NCI-H446 (cell line): ENCODE measurements around the gene AKAP6.

Experiments used
- DNase-seq, 2 experiments: peaks; one replicate each; lab custom pipeline; 2025; lab: John Stamatoyannopoulos, UW

Gene AKAP6

GRCh38 chr14:32491416-32492016 is 162.4 kb downstream of the AKAP6 start:
- DNase-seq, result no peak

- no peak for DNase-seq
These were observed 163.4 kb downstream of the AKAP6 start for GRCh38 chr14:32492457-32492856.

DNA sequence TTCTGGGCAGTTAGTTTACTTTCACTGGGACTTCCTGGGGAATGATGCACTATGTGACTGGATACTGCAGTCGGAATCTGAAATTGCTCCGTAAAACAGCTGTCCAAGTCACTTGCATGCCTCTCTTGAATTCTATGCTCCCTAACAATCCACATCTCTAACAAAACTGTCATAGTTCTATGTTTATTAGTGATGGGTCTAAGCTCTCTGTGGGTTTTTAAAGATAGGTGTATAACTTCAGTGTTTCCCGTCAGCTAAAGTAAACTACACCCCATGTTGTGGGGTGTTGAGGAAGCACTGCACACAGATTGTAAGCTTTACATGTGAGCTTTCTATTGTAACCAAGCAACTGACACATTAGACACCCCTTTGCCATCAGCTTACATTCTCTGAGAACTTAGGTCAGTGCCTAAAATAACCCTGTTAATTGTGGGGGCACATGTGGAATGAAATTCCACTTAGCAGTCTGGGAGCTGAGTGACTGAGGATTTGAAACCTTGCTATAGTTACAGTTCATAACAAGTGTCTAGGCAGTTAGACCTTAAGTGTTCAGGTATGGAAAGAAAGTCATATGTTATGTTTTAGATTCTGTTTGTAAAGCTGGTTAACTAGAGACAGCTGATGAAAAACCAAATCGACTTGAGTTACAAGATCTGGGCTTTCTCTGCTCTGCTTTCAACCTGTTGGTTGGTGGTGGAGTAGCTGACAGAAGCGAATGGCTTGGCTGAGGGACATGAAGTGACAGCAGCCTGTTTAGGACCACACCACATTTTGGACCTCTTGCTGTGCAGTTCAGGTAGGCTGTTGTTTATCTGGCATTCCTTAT is 165.7 kb downstream of the AKAP6 start:
- DNase-seq, result no peak

- no peak for DNase-seq
These were observed 166.3 kb downstream of the AKAP6 start for GRCh38 chr14:32495435-32495734.

GRCh38 chr14:32497248-32497647 is 168.2 kb downstream of the AKAP6 start:
- no peak for DNase-seq

DNA sequence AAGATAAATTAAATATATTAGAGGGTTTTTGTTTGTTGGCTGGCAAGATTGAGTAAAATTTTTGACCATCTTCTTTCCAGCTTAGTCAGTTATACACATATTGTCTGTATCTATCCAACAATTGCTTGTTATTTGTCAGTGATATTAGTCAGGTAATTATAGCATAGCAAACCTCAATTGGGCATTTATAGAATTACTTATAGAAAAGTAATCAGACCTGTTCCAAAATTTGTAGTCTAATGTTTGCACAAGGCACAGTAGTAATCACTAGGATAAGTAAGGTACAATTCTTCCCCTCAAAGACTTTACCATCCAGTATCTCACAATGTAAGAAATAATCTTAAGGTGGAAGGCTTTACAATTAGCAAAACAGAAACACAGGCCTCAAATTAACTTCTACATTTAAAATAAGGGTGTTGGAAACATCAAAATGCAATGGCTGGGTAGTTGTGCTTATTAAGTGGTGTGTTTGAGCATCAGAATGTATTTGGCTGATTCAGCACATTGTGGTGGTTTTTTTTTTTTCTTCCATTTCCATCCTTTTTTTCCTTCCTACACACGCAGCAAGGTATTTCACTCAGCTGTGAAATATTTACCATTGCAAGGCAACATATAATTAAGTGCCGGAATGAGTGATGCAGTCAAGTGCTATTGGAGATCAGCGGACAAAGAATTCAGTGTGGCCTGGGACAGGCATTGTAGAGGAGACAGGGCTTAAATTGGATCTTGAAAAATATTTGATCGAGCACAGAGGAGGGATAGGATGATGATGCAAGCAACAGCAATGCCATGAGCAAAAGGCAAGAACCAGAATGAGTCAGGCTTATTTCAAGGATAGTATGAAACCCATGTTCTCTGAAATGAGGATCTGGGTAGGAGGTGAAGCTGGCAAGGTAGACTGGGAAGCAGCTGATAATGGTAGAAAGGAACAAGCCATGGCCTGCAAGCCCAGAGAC is 178.2 kb downstream of the AKAP6 start:
- no peak for DNase-seq

DNA sequence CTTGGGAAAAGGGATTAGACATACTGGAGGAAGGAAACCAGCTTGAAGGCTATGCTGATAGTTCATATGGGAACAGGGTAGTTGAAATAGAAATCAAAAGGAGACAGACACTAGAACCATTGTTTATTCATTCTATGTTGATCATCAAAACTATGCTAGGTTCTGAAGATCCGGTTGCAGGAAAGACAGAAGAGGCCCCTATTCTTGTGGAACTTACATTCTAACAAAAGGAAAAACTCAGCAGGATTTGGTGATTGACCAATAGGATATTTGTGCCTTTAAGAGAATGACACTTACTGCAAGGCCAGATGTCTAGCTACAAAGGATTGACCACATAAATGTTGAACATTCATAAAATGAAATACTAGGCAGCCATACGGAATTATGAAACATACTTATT is 179.2 kb downstream of the AKAP6 start:
- no peak for DNase-seq

DNA sequence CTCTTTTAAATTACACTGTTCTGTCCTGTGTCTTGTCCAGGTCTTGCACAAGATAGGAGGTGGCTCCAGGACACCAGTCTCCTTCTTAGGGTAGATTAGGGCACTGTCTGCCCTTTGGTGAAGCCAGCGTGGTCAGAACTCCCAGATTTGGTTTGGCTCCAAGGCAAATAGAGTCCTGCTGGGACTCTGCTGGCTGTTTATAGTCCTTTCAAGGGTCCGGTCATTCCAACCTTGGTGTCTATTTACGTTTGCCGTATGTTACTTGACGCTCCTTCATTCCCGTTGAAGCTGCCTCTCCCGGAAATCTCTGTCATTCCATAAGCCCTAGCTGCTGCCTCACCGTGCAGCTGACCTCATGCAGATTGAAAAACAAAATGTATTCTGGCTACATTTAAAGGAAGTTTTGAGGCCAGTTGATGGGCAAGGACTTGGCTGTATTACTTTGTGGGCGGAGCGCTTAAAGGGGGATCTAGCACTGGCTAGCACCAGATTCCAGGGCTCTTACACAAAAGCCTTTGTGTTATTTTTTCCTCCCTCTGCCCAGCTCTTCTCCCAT is 180.6 kb downstream of the AKAP6 start:
- no peak for DNase-seq

DNA sequence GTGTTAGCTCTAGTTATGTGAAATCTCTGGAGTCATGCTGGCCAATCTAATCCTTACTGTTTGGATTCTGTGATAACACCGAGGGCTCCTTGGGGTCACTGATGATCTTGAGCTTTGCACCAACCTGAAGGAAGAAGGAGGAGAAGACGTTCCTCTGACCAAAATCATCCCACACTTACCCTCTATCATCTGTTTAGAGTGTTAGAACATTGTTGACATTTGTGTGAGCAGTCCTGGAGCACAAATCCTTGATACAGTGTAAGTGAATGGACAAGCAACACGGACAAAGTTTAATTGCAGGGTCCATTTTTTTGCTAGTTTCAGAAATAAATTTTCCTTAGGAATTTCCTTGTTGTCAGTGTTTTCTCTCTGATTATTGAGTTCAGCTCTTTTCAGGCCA is 181.7 kb downstream of the AKAP6 start:
- DNase-seq, result no peak

GRCh38 chr14:32512348-32512747 is 183.2 kb downstream of the AKAP6 start:
- no peak for DNase-seq

- DNase-seq, result no peak
These were observed 183.7 kb downstream of the AKAP6 start for GRCh38 chr14:32512813-32513212.

DNA sequence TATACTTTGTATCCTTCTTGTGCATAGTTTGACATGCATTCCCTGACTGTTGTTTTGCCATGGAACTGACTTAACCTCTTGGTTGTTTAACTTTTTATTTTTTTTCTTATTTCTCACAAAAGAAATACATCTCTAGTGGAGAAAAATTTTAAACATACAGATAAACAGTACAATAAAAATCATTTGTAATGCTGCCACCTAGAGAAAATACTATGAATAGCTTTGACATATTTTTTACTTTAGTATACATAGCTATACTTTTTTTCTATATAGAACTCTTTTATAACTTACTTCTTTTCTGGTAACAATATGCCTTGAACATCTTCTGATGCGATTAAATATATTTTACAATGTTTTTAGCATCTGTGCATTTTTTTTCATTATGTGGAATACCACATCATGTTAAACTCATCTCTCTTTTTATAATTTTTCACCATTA is 184.5 kb downstream of the AKAP6 start:
- peak in 1 of 2 experiments; percentile 26 for DNase-seq

GRCh38 chr14:32514236-32514635 is 185.1 kb downstream of the AKAP6 start:
- no peak for DNase-seq

DNA sequence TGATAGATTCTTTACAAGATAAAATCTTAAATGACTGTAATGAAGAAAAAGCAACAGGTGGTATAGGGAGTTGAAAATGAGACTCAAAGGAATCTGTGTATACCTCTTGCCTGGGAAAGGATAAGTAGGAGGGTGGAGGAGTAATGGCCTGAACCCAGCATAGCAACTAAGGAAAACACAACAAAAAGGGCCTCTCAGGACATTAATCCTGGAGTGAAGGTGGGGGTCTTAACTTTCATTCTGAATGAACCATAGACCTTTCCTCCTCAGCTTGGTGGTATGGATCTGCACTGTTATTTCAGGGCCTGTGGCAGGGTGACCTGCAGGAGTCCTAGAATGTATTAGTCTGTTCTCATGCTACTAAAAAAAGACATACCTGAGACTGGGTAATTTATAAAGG is 185.6 kb downstream of the AKAP6 start:
- DNase-seq, result no peak

GRCh38 chr14:32524609-32525375 is 195.7 kb downstream of the AKAP6 start:
- DNase-seq, result no peak

- no peak for DNase-seq
These were observed 196.5 kb downstream of the AKAP6 start for GRCh38 chr14:32525591-32525990.

DNA sequence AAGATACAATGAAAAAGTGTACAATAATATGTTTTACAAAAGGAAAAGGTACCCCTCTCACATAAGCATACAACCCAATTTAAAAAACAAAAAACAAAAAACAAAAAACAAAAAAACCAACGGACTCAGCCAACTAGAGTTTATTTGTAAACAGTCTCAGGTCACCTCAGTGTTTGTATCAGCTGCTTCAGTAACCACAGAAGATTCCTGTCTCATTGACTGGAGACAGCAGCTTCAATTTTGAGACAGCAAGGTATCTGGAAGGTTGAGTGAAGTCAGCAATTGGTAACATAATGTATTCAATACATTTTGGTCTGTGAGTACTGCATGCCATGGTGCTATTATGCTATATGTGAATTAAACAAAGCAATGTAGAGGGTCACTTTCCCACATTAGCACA is 201.7 kb downstream of the AKAP6 start:
- DNase-seq, result no peak

DNA sequence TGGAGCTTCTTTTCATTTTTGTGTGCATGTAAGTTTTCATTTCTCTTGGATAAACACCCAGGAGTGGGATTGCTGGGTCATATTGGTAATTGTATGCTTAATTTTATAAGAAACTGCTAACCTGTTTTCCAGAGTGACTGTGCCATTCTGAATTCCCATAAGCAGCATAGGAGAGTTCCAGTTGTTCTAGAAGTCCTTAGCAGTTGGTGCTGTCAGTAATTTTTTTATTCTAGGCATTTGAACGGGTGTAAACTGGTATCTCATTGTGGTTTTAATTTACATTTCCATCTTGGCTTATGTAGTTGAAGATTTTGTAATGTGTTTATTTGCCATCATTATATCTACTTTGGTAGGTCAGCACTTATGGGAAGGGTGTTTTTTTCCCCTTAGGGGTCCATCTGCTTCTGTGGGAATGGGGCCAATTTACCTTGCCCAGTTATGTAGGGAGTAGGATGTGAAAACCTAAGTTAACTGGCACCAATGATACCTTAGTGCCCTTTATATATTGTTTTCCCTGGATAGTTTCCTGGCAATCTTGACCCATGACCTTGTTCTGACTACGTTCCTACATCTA is 202.9 kb downstream of the AKAP6 start:
- DNase-seq, result peak in 1 of 2 experiments; percentile 61

- no peak for DNase-seq
These were observed 205.0 kb downstream of the AKAP6 start for GRCh38 chr14:32534145-32534544.

DNA sequence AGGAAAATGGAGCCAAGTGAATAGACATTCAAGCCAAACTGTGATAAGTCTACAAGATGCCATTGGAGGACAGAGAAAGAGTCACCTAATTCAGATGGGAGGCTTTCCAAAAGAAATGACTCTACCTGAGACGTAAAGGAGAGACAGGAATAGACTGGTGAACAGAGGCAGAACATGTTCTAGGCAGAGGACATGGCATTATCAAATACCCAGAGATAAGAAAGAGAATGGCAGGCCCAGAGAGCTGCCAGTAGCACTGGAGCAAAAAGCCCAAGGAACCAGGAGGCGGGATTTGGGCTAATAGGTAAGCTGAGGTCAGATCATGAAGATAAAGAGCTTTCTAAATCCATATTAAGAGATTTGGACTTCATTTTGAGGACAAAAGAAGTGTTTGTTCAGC is 207.1 kb downstream of the AKAP6 start:
- no peak for DNase-seq

GRCh38 chr14:32537166-32537565 is 208.1 kb downstream of the AKAP6 start:
- DNase-seq, result no peak
